DND-41 (cell line): Measurements from ENCODE around the gene MECP2.

Experiments
- ATAC-seq: fragments of 200-7000 bp; cut with Tn5 transposase; 3 replicates; pipeline ENCODE4 v1.9.1; 2021; ENCODE audit warnings: low read depth; ENCODE audit not compliant: insufficient read depth
- DNase-seq: peaks from one replicate; pipeline ENCODE4 v3.0.0-alpha.2; 2020
- H2AFZ ChIP-seq: 2 replicates; pipeline ENCODE4 v1.6.0; 2012; ENCODE audit warnings: low read depth, low read length
- H3K27ac ChIP-seq: 2 replicates; pipeline ENCODE4 v1.5.1; 2012; ENCODE audit warnings: low read length, inconsistent platforms
- H3K27me3 ChIP-seq: fragments of 200-600 bp; sonication (generic); 2 replicates; pipeline ENCODE4 v1.6.0; 2012; ENCODE audit warnings: low read length, mild to moderate bottlenecking, inconsistent platforms; ENCODE audit not compliant: insufficient read depth, poor library complexity
- H3K36me3 ChIP-seq: 2 replicates; pipeline ENCODE4 v1.5.1; 2012; ENCODE audit warnings: low read length, inconsistent platforms; ENCODE audit not compliant: insufficient read depth
- H3K4me1 ChIP-seq: 2 replicates; pipeline ENCODE4 v1.5.1; 2012; ENCODE audit warnings: mild to moderate bottlenecking, low read length; ENCODE audit not compliant: insufficient read depth
- H3K4me2 ChIP-seq: 2 replicates; pipeline ENCODE4 v1.6.0; 2012; ENCODE audit warnings: mild to moderate bottlenecking, moderate library complexity, low read length, inconsistent platforms; ENCODE audit not compliant: insufficient read depth
- H3K4me3 ChIP-seq, 2 experiments: fragments of 200-600 bp in 1 of 2; shearing (Covaris generic) in 1 of 2; 2 replicates each; pipeline ENCODE4 v1.5.1; 2012 to 2016; ENCODE audit warnings: inconsistent platforms in 2 of 2, low read length in 2 of 2, mild to moderate bottlenecking in 2 of 2, low read depth in 1 of 2, moderate library complexity in 1 of 2
- H3K79me2 ChIP-seq: 2 replicates; pipeline ENCODE4 v1.6.0; 2012; ENCODE audit warnings: low read length, inconsistent platforms; ENCODE audit not compliant: insufficient read depth
- H3K9ac ChIP-seq: 2 replicates; pipeline ENCODE4 v1.6.0; 2012; ENCODE audit warnings: low read depth, mild to moderate bottlenecking, inconsistent platforms, low read length, moderate library complexity
- H3K9me3 ChIP-seq: 2 replicates; pipeline ENCODE4 v1.5.1; 2012; ENCODE audit warnings: low read length, moderate library complexity, mild to moderate bottlenecking, inconsistent platforms; ENCODE audit not compliant: insufficient read depth, severe bottlenecking
- H4K20me1 ChIP-seq: 2 replicates; pipeline ENCODE4 v1.6.0; 2012; ENCODE audit warnings: low read length; ENCODE audit not compliant: insufficient read depth
- CTCF ChIP-seq: IDR thresholded peaks from 2 replicates; pipeline ENCODE4 v1.5.1; 2012; ENCODE audit warnings: borderline replicate concordance, low read length, moderate library complexity, mild to moderate bottlenecking; ENCODE audit not compliant: poor library complexity, severe bottlenecking; ENCODE audit errors: extremely low read depth
- EZH2 ChIP-seq: IDR thresholded peaks from 3 replicates; pipeline ENCODE4 v1.6.1; 2012; ENCODE audit warnings: borderline replicate concordance, low read depth, mild to moderate bottlenecking, moderate library complexity, low read length, inconsistent platforms; ENCODE audit not compliant: severe bottlenecking

The MECP2 gene

GRCh38 chrX:154050113-154050495 is 47.4 kb downstream of the MECP2 start:
- H3K9ac ChIP-seq: no peak overlapping the region
- no peak overlapping the region for H3K27ac ChIP-seq
- no peak for TF ChIP-seq EZH2
- no peak for TF ChIP-seq CTCF
- H3K79me2 ChIP-seq: peaks cover 80% of the 10 kb centered on the region
- H2AFZ ChIP-seq: no peak overlapping the region
- H3K4me3 ChIP-seq: no peak overlapping the region
- no peak overlapping the region for H3K4me2 ChIP-seq
- no peaks in the 10 kb centered on the region for H3K9me3 ChIP-seq
- DNase-seq: no peak
- H4K20me1 ChIP-seq: peaks cover 34% of the 10 kb centered on the region
- peaks cover 49% of the 10 kb centered on the region for H3K36me3 ChIP-seq
- H3K4me1 ChIP-seq: no peaks in the 10 kb centered on the region; the same call in none of the 2 replicates
- H3K27me3 ChIP-seq: no peaks in the 10 kb centered on the region
- no peak for ATAC-seq

- Histone ChIP-seq H3K4me1 (no peaks in the 10 kb centered on the region; the same call in none of the 2 replicates), H3K4me2 (no peak overlapping the region), H3K79me2 (peaks cover 80% of the 10 kb centered on the region), H3K4me3 (no peak overlapping the region), H3K27me3 (no peaks in the 10 kb centered on the region), H3K36me3 (peaks cover 54% of the 10 kb centered on the region), H3K9me3 (no peaks in the 10 kb centered on the region), H4K20me1 (peaks cover 34% of the 10 kb centered on the region), H3K9ac (no peak overlapping the region), H3K27ac (no peak overlapping the region), H2AFZ (no peak overlapping the region)
- TF ChIP-seq EZH2 (no peak), CTCF (no peak)
- no peak for DNase-seq
- no peak for ATAC-seq
These were observed 48.1 kb downstream of the MECP2 start for GRCh38 chrX:154049209-154050112.

GRCh38 chrX:154048398-154048797 is 49.1 kb downstream of the MECP2 start:
- H3K4me2 ChIP-seq: no peak overlapping the region
- no peak overlapping the region for H2AFZ ChIP-seq
- peaks cover 34% of the 10 kb centered on the region for H4K20me1 ChIP-seq
- no peak overlapping the region for H3K4me3 ChIP-seq
- no peak overlapping the region for H3K9ac ChIP-seq
- H3K79me2 ChIP-seq: peaks cover 89% of the 10 kb centered on the region
- H3K27me3 ChIP-seq: no peaks in the 10 kb centered on the region
- H3K4me1 ChIP-seq: no peaks in the 10 kb centered on the region; the same call in none of the 2 replicates
- H3K27ac ChIP-seq: no peak overlapping the region
- H3K9me3 ChIP-seq: no peaks in the 10 kb centered on the region
- ATAC-seq (no peak), DNase-seq (no peak)
- H3K36me3 ChIP-seq: peaks cover 52% of the 10 kb centered on the region
- TF ChIP-seq CTCF (no peak), EZH2 (no peak)
